Activated T-helper 9 cell treated with anti-CD3 and anti-CD28 coated beads, Interleukin-2, amount 50 U/mL, for 16 hours (primary cell): ENCODE measurements around the gene PRRG3.

Experiments
- DNase-seq: peaks from one replicate; pipeline ENCODE4 v3.0.0-alpha.2; 2020; ENCODE audit warnings: low read depth

The PRRG3 gene

DNA sequence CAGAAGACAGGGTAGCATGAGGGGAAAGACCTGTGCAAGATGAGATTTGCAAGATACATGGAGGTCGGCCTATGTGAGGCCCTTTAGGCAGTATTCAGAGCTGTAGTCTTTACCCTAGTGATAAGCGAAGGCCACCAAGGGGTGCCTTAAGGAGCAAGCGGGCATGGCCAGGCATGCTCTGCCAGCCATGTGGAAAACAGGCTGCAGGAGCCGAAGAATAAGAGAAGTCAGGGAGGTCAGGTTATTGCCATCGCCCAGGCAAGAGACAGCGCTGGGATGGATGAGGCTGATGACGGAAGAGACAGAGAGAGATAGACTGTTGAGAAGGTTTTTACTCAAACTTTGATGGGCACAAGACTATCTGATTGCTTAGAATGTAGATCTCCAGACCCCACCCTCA lies 13.6 kb downstream of the PRRG3 start:
- no peak for DNase-seq

DNA sequence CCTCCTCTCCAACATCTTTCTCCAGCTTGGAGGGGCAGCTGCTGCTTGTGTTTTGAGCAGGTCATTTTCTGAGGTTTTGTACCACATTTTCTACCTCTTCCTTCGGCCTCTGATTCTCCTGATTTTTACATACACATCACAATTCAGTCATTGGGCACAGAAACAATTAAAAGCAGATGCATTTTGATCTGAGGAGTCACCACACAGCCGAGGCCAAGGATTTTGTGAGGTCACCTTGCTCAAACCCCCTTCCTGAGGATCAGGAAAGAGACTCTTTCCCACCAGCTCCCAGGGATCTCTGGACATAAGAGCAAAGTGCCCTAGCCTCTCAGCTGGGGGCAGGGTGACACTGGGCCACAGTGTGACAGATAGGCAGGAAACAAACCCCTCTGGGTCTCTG lies 15.2 kb downstream of the PRRG3 start:
- DNase-seq = no peak

DNA sequence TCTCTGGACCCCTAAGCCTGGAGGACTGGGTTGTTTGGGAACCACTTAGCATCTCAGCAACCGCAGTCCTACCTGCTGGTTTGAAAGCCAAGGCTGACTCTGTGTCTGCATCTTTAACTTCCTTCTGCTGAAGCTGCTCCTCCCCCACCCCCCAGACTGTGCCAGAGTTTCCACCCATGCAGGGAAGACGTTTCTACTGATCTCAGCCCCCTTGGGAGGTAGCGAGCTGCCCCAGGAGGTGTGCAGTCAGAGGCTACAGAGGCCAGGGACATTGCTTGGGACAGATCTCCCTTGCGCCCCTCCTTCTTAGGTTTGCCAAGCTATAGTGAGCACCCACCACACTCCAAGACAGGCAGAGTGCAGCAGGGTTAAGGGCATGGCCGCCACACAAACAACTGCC lies 15.9 kb downstream of the PRRG3 start:
- no peak for DNase-seq

DNA sequence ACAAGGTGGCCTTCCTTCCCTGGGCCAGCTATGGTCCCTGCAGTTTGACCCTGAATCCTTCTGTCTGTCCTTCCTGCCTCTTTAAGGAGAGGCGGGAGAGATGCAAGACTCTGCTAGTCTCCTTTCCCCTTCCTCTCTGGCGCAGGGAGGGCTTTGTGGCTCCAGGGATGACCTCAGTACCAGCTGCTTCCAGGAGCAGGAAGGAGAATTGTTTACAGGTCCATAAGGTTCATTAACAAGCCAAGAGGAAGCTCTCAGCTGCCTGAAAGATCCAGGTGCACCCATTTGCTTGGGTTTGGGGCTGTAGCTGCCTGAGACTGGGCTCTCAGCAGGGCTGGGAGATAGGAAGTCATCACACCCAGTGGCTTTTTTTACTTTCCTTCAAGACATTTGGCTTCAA lies 16.5 kb downstream of the PRRG3 start:
- no peak for DNase-seq

DNA sequence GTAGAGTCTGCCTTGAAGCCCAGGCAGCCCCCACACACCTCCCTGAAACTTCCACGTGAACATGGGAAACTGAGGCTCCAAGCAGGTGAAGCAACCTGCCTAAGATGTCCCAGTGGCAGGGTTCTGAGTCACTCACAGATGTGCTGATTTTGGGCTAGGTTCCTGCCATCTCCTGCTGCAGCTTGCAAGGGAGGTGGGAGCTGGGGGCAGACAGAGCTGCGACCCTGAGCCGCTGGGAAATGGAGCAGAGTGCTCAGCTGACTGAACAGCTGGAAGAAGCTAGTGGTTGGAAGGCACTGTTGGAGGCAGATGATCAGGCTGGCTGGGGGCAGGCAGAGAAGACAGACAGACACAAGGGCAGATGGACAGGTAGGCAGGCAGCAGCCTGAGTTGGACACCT lies 17.0 kb downstream of the PRRG3 start:
- DNase-seq = no peak

DNA sequence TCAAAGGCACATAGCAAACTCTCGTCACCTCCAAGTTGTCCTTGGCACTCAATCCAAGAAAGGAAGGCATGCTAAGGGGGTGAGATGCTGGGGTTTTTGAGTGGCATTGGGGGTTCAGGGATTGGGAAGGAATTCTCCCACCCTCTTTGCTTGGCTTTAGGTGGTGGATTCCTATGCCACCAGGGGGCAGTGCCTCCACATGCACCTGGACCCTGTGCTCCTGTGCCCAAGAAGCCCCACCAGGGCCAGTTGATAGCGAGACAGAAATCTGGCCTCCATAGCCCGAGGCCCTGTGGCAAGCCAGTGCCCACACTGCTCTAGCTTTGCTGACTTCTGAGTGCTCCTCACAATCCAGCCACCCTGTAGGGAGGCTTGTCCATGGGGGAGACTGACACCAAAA lies 18.6 kb downstream of the PRRG3 start:
- no peak for DNase-seq

DNA sequence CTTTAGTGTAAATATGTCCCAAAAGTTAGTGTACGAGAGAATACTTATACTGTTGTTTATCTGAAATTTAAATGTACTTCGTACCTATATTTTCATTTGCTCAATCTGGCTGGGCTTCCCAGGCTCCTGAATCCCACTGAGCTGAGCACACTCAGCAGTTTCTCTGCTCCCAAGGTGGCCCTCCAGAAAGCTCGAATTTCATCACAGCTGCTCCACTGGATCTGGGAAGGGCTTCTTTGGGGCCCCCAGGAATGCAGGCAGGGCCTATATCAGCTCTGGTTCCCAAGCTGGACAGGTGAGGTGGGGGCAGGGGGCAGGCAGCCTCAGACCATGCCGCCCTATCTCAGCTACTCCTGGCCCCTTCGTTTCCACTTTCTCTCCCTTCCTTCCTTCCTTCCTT lies 19.1 kb downstream of the PRRG3 start:
- no peak for DNase-seq

DNA sequence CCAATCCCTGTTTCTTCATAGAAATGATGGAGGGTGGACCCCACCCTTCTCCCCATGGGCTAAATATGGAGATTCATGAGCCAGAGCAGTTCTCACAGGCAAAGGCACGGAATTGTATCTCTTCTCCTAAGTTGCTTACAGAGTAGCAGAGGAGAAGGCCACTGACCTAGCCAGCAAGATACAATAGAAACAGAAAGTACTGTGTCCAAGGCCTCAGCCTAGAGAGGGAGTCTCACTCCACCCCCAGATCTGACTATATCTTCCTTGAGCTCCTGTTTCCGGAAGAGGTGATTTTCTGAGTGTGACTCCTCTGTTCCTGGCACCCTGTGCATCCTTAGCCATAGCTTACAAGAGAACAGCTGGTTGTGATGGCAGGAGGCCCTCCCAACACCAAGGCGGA lies 20.5 kb downstream of the PRRG3 start, which contains the start of gene FATE1:
FATE1 (plus strand) TSS at position 284 of the 400 bp plus-strand sequence; CDS start at position 369, 85 bp downstream.
- DNase-seq = no peak

DNA sequence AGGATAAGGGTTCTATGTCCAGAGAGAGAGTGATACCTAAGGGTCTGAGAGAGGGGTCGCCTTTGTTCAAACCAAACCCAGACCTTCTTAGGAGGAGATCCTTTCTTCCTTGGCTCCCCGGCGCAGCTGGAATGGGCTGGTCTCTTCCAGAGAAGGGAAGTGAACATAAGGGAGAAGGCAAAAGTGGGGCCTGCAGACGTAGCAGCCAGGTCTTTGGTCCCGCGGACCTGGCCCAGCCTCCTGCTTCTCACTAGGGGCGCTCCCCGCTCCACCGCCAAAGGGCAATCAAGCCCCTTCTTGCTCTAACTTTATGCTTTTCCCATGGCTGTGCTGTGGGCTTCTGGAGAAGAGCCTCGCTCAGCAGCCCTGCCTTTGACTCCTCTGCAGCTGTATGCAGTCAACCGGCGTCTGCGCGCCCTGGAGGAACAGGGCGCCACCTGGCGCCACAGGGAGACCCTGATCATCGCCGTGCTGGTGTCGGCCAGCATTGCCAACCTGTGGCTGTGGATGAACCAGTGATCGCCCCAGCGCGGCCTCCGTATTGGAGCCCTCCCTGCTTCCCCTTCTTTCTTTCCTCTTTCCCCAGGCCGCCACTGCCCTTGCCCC lies 27.1 kb downstream of the PRRG3 start:
- no peak for DNase-seq

DNA sequence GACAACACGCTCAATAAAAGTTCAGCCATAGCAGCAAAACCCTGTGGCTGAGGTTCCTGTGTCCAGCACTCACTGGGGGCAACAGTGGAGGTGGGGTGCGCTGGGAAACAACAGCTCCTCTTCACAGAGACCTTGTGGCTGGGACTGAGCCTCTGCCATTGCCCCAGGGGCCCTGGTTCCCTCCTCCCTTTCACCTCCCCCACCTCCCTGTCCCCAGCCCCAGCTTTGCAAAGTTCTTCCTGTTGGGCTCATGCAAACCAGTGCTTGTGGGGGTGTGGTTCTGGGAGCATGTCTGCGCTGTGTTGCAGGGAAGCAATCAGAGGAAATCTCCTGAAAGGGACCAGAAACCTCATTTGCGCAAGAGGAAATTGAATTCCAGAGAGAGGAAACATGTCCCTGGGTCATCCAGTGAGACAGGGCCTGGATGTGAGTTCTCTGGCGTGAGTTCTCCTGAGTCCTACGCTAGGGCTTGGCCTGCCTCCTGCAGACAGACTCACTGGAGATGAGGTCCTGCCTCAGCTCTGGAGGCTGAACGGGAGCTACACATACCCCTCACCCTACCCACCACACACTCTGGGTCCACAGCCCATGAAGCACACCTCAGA lies 28.0 kb downstream of the PRRG3 start:
- no peak for DNase-seq

DNA sequence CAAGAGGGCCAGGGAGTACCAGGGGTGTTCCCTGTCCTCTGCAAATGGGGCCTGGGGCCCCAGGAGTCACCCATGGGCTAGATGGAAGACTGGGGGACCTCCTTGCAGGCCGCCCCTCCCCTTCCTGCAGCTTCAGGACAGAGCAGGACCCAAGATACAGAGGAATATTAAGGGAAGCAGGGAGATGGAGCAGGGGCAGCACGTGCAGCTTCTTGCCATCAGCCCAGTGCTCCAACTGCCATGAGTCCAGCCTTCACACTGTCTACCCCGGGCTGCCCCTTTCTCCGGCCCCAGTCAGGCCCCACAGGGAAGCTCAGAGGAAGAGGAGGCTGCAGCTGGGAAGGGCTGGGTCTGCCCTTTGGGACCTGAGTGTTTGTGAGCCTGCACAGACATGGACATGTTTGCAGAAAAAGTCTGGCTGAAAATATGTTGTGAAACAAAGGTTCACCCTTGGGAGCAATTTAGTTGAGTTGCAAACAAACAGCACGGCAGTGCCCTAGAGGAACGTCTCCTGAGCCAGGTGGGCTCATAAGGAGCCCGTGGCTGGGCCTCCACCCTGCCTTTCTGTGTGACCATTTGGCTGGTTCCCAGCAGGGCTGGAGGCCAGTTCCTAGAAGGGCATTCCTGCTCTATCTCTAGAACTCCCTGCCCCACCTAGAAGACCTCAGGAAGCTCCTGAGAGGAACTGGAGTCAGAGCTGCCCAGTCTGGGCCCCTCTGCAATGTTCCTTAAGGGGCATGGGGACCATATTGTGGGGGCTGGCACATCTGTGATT lies 29.5 kb downstream of the PRRG3 start:
- no peak for DNase-seq

DNA sequence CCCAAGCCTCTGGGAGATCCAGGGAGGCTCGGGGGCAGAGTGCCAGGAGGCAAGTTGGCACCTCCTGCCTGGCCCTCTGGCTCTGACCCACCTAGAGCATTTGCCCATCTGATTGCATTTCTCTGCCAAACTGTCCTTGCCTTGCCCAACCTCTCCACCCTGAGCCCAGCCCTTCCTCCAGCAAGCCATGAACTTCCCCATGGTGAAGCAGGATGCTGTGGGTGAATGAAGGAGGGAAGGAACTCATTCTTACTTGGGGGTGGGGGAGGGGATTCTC lies 30.0 kb downstream of the PRRG3 start:
- no peak for DNase-seq

DNA sequence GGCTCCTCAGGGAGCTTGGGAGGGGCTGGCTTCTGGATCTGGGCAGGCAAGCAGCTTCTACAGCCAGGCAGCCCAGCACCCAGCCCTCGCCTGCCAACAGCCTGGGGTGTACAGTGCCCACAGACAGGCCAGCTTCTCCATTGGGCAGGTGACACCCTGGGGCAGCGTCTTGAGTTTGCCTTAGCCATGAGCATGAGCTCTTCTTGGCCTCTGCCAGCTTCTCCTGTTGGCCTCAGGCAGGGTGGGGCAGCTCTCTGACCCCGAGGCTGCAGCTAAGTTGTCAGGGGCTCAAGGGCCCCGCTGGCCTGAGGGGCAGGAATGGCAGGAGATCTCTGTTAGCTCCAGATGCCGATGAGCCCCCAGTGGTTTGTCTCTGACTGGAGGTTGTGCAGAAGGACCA lies 31.5 kb downstream of the PRRG3 start:
- DNase-seq = no peak

DNA sequence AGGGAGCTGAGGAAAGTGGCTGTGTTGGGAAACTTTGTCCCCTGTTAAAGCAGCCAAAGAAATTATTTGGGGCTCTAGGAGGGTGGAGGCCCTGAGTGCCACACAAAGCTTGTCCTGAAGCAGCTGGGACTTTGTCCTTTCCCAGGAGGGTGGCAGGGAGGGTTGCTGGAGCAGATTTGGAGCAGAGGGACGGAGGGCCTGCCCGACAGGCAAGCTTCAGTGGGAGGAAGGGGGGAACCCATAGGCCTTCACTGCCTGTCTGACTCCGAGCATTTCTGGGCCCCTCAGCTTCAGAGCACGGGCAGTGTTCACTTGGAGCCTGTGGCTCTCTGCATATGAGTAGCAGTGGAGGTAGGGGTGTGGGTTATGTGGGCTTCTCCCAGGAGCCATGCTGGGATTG lies 32.1 kb downstream of the PRRG3 start:
- DNase-seq = no peak

DNA sequence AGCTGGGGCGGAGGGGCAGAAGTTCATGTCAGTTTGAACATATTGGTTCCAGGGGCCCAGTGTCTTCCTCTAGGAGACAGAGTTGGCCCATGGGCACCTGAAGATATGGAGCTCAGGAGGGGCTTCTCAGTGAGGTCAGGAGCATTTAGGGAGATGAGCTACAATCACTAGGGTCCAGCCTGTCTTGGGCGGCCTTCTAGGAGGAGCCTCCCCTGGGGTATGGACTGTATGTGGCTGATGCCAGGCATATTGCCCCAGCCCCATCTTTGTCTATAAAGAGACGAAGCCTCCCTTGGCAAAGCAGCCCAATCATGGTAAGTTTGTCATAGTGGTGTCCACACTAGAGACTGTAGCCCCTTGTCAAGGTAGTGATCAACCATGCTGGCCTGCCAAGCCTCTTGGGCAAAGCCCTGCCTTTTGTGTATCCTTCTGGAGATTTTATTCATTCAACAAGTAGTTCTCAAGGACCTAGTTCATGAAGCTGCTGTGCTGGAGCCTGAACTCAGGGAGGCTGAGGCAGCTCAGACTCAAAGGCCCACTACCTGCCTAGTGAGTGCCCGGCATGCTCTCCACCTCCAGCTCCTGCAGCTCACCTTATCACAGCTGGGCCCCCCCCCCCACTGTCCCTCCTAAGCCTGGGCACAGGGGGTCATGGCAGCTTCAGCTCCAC lies 33.9 kb downstream of the PRRG3 start:
- no peak for DNase-seq

DNA sequence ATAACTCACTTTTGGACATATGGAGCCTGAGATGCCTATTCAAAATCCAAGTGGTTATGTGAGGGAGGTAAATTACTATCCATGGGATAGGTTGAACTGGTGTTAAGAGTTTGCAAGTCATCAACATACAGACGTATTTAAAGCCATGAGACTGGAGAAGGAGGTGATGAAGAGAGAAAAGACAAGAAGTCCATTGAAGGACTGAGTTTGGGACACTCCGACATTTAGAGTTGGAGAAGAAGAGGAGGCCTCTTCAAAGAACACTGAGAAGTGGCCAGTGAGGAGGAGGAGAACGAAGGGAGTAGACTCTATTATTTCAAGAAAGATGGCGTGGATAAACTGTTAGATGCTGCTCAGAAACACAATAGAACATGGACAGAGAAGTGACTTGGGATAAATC lies 39.2 kb downstream of the PRRG3 start, which contains the start of gene CNGA2:
CNGA2 (plus strand) TSS at position 301 of the 400 bp plus-strand sequence. CDS start 3,738 bp downstream, outside the sequence.
- DNase-seq = no peak

DNA sequence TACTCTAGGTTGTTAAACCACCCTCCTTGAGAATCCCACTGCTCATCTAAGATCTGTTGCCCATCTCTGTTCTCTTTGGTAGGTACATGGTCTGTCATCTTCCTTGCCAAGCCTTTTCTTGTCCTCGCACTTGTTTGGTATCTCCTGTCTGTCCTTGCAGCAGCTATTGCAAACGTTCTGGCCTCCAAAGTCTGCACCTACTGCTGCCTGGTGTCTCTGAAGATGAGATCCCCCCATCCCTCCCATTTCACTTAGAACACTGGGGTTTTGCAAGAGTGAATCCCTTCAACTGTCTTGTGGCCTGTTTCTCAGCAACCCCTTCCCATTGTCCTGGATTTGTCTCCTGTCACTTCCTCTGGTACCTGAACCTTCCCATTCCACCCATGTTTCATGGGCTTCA lies 40.0 kb downstream of the PRRG3 start:
- DNase-seq = no peak

DNA sequence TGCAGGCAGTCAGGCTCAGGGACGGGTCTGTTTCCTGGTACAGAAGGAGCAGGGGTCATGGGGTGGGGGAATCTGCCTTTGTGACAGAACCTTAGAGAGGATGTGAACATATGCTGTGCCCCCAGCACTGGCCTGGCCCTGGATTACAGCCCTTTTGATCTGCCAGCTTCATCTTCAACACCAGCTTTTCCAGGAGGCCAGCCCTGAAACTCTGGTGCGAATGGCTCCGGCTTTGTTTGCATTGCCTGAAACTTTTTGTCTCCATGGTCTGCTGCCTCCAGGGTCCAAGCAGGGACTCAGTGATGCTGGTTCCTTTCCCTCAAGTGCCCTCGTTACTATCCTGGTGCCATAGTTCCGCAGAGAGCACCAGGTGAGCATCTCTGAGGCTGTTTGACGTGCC lies 41.4 kb downstream of the PRRG3 start:
- no peak for DNase-seq

DNA sequence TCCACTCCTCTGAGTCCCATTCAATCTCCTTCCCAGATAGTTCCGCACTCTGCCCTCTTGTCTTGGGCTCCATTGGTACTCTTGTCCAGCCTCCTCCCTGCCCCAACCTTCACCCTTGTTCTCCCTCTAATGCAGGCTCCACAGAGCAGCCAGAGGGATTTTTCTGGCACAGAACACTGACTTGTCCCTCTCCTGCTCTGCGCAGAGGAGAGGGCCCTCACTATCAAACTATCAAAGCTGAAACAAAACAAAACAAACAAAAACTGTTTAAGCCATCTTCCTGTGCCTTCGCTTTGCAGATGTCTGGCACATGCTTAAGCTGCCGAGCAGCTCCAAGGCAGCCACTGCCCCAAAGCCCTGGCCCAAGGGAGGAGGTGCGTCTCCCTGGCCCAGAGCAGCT lies 42.2 kb downstream of the PRRG3 start:
- no peak for DNase-seq

DNA sequence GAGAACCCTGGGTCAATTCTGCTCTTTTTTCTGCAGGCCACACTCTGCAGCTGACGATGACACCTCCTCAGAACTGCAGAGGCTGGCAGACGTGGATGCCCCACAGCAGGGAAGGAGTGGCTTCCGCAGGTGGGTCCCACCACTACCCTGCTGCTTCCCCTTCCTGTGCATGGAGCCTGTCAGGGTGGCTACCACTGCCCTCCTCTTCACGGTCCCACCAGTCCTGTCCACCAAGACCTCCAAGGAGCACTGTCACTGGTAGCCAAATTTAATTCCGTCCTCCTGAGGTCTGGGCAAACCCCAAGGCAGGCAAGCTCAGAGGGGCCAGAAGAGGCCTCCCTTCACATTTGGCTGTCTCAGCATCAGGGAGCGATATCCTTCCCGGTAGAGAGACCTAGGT lies 43.5 kb downstream of the PRRG3 start:
- DNase-seq = no peak

DNA sequence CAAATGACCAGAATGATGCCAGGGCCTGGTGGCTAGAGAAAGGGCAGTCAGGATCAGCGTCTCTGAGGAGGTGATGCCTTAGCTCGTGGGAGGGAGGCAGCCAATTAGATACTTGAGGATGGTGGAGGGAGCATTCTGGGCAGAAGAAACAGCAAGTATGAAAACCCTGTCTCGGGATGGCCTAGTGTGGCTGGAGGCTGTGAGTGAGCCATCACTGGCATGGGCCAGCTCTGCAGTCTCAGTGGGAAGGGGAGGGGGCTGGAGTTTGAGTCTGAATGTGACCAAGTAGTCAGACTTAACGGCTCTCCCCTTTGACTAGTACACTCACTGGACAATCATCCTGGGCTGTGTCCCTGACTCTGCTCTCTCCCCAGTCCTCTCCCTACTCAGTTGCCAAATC lies 46.3 kb downstream of the PRRG3 start:
- no peak for DNase-seq

DNA sequence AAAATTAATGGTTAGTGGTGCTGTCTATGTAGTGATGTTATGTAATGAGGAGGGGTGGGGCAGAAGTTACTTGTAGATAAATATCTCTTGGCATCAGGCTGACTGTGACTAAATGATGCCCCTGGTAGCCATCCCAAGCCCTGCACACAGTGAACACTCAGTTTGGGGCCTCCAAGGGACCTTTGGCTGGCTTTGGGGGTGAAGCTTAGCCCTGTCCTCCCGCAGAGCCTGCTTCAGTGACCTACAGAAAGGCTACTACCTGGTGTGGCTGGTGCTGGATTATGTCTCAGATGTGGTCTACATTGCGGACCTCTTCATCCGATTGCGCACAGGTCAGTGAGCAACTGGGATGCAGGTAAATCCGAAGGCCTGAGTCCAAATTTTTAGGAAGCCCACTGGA lies 47.1 kb downstream of the PRRG3 start:
- no peak for DNase-seq
